Nucleus accumbens (tissue), 56 donors: ENCODE results near the gene ALKBH7.
A peak's percentile ranks its signal among the peaks of the same experiment; 100 is the strongest.

Source experiments
- DNase-seq, 56 donors: peaks; one replicate each; lab custom pipeline; 2025; lab: John Stamatoyannopoulos, UW

The ALKBH7 gene

DNA sequence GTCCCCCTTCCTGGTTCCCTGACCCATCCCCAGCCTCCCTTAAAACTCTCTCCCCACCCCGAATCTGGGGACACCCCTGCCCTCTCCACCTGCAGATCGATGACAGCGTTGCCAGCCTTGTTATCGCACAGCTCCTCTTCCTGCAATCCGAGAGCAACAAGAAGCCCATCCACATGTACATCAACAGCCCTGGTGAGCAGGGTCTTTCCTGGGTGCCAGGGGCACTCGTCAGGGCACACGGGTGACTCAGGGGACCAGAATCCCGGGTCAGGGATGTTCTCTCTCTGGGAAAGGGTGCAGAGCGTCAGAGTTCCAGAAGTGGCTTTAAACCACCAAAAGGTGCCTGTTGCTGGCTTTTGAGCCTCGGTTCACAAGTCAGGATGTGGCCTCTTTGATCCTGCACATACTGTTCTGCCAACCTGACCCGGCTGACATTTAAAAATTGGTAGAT is 10.2 kb upstream of the ALKBH7 start:
- DNase-seq = peak in 1 of 56 donors; percentile 15

DNA sequence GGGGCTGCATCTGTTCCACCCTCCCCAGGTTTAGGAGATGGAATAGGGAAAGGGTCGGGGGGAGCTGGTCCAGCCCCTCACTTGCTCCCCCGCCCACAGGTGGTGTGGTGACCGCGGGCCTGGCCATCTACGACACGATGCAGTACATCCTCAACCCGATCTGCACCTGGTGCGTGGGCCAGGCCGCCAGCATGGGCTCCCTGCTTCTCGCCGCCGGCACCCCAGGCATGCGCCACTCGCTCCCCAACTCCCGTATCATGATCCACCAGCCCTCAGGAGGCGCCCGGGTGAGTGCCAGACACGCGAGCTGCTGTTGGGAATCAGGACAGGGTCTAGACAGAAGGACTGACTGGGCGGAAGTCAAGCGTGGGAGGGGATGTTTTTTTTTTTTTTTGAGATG is 8.2 kb upstream of the ALKBH7 start:
- DNase-seq = no peak

- DNase-seq = peak; percentile 85 to 99 (median 97)
These were observed 660 bp downstream of the ALKBH7 start for GRCh38 chr19:6373096-6373812.

GRCh38 chr19:6373813-6374108 is 1.2 kb downstream of the ALKBH7 start:
- no peak for DNase-seq

DNA sequence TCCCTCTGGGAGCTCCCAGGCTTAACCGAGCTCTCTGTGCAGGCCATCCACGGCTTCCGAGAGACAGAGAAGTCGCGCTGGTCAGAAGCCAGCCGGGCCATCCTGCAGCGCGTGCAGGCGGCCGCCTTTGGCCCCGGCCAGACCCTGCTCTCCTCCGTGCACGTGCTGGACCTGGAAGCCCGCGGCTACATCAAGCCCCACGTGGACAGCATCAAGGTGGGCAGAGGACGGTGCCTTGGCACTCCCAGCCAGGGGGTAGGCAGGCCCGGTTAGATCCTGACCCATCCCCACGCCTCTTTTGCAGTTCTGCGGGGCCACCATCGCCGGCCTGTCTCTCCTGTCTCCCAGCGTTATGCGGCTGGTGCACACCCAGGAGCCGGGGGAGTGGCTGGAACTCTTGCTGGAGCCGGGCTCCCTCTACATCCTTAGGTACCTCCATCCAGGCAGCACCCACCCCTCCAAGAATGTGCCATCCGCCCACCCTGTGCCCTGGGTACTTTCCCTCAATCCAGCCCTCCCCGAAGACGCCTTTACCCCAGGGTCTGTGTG is 1.6 kb downstream of the ALKBH7 start:
- no peak for DNase-seq

DNA sequence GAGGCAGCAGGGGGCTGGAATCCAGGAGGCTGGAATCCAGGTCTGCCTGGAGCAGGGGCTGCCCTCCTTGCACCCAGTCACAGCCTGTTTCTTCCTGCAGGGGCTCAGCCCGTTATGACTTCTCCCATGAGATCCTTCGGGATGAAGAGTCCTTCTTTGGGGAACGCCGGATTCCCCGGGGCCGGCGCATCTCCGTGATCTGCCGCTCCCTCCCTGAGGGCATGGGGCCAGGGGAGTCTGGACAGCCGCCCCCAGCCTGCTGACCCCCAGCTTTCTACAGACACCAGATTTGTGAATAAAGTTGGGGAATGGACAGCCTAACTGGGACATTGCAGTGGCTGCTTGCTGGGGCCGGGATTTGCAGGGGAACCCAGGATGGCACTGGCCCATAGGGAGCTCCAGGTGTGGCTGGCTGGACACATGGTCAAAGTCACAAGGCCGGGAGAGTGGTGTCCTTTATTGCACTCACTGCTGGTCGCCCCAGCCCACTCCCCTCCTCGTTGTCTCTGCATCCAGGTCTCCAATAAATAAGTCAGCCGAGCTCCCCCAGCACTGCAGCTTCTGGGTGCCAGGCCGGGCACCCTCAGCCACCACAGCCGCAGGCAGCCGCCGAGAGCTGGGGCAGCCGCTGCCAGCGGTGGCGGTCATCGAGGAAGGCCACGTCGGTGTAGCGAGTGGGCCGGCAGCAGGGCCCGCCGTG is 2.3 kb downstream of the ALKBH7 start:
- no peak for DNase-seq

DNA sequence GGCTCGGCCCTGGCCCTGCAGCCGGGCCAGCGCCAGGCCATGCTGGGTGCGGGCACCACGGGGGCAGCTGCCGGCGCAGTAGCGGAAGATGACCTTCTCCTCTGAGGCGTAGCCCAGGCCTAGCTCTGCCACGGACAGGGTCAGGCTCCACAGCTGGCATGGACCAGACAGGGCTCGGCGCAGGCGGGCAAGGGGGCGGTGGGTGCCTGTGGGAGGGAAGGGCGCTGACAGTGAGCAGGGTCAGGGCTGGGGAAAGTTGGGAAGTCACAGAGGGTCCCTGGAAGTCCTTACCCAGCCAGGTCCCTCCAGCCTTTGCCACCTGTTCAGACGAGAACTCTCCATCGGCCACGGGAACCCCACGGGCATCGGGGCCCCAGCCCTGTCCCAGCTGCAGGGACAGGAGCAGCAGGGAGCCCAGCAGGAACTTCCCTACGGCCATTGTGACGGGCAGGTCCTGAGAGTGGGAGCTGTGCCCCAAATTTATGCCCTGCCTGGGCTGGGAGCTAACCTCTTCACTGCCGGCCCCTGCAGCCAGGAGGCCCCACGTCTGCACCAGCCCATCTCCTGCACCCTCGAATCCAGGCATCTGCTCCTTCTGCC is 2.9 kb downstream of the ALKBH7 start, which contains the start of gene PSPN:
PSPN (minus strand) TSS at position 523 of the 600 bp plus-strand sequence; CDS start at position 439, 84 bp downstream.
- DNase-seq = no peak

- peak in 1 of 56 donors; percentile 4 for DNase-seq
These were observed 4.1 kb downstream of the ALKBH7 start for GRCh38 chr19:6376512-6377190.

DNA sequence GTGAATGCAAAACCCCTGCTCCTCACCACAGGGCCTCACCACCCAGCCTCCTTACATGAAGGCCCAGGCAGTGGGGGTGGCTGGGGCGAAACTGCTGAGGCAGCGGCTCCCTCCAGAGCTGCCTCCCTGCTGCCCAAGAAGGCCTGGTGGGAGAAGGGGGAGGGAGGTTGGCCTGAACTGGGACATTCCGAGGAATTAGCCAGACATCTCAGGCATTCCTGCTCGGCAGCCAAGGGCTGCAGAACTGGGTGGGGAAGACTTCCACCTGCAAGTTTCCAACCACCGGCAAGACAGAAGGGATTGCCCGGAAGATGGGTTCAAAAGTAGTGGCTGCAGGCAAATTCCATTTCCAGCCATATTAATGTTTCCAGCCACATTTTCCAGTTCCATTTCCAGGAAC is 5.4 kb downstream of the ALKBH7 start:
- no peak for DNase-seq

DNA sequence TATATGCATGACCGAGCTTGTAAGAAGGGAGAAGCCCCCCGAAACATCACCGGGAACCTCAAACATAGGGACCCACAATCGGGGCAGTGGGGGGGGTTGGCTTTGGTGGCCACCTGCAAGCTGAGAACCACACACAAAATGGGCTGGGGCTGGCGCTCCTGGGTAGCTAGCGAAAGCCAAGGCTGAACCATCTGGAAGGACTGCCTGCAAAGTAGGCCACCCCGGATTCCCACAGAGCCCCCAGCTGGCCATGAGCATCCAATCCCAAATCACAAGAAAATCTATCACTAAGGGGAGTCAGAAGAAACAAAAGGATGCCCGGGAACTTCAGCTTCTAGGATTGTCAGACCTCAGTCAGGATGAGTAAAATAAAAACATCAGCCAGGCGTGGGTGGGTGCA is 5.9 kb downstream of the ALKBH7 start:
- DNase-seq = no peak

DNA sequence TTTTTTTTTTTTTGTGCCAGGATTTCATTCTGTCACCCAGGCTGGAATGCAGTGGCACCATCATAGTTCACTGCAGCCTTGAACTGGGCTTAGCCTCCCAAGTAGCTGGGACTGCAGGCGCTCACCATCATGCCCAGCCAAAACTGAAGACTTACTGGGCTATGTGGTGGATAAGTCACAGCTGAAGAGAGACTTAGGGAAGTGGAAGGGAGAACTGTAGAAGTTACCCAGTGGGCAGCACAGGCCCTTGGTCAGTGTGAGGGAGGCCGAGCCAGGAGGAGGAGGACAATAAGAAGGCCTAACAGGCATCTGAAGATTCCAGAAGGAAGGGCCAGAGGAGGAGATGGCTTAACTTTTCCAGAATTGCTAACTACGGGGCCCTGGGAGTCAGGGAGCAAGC is 7.2 kb downstream of the ALKBH7 start:
- no peak for DNase-seq

GRCh38 chr19:6381030-6381750 is 8.6 kb downstream of the ALKBH7 start:
- peak in 21 of 56 donors; percentile 3 to 69 (median 35) for DNase-seq

- no peak for DNase-seq
These were observed 10.6 kb downstream of the ALKBH7 start for GRCh38 chr19:6383188-6383587.

GRCh38 chr19:6384381-6384780 is 11.8 kb downstream of the ALKBH7 start:
- DNase-seq = no peak

DNA sequence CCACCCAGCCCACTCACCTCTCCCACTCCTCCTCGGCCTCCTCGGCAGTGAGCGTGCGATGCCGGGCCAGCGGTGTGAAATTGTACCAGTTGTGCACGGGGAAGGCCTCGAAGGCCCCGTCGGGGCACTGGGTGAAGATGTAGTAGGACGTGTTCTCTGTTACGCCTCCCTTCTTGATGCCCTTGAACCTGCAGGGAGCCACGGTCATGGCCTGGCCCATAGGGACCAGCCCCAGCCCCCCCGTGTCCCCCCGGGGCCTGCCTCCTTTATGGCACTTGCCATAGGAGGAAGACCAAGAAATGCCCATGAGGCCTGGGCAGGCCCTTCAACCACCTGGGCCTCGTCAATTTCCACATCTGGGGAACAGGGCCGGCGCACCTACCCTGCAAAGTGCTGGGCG is 14.8 kb downstream of the ALKBH7 start:
- no peak for DNase-seq

- no peak for DNase-seq
These were observed 19.9 kb downstream of the ALKBH7 start for GRCh38 chr19:6392221-6393073.

GRCh38 chr19:6393074-6393982 is 20.7 kb downstream of the ALKBH7 start, which contains the start of gene GTF2F1:
Gene GTF2F1, minus strand, starts transcription at chr19:6393164. Its CDS starts 169 bp downstream, at chr19:6392995.
- DNase-seq = peak; percentile 60 to 98 (median 94)

GRCh38 chr19:6393983-6394412 is 21.4 kb downstream of the ALKBH7 start:
- DNase-seq = no peak
